Lung (tissue), 12 donors: ENCODE results near the gene COL18A1. TPM values are rescaled to one million over a fixed set of nuclear protein-coding genes. Genes with fewer than 3 reads are reported as not detected.

Experiments
- ATAC-seq: fragments of 200-7000 bp; cut with Tn5 transposase; one replicate; pipeline ENCODE4 v1.9.1; 2020; ENCODE audit warnings: moderate number of reproducible peaks; ENCODE audit not compliant: insufficient read depth, low FRiP score
- DNase-seq, 3 donors: peaks; one replicate each; pipeline ENCODE4 v3.0.0-alpha.2; 2013 to 2017
- H3K27ac ChIP-seq, 2 donors: one replicate each; pipeline ENCODE4 v1.5.1; 2013; ENCODE audit warnings: mild to moderate bottlenecking in 2 of 2, moderate library complexity in 2 of 2, control low read depth in 1 of 2, inconsistent platforms in 1 of 2, low read depth in 1 of 2, low read length in 1 of 2
- H3K27me3 ChIP-seq, 3 donors: one replicate each; pipeline ENCODE4 v1.5.1; 2013; ENCODE audit warnings: low read length in 2 of 3; ENCODE audit not compliant: control insufficient read depth in 3 of 3, insufficient read depth in 3 of 3
- H3K36me3 ChIP-seq, 4 donors: one replicate each; pipeline ENCODE4 v1.5.1; 2013; ENCODE audit warnings: low read length in 4 of 4, mild to moderate bottlenecking in 1 of 4, moderate library complexity in 1 of 4; ENCODE audit not compliant: control insufficient read depth in 4 of 4, insufficient read depth in 4 of 4
- H3K4me1 ChIP-seq, 5 donors: one replicate each; pipeline ENCODE4 v1.5.1; 2013; ENCODE audit warnings: low read length in 5 of 5, mild to moderate bottlenecking in 2 of 5, moderate library complexity in 1 of 5; ENCODE audit not compliant: control insufficient read depth in 5 of 5, insufficient read depth in 5 of 5
- H3K4me3 ChIP-seq: one replicate; pipeline ENCODE4 v1.5.1; 2013; ENCODE audit warnings: mild to moderate bottlenecking, control low read depth, moderate library complexity
- H3K9ac ChIP-seq, 2 donors: one replicate each; pipeline ENCODE4 v1.5.1; 2013; ENCODE audit warnings: low read length in 2 of 2, control low read depth in 1 of 2; ENCODE audit not compliant: insufficient read depth in 1 of 2
- H3K9me3 ChIP-seq, 4 donors: one replicate each; pipeline ENCODE4 v1.5.1; 2013; ENCODE audit warnings: low read length in 3 of 4, mild to moderate bottlenecking in 1 of 4, moderate library complexity in 1 of 4; ENCODE audit not compliant: control insufficient read depth in 4 of 4, insufficient read depth in 3 of 4
- CTCF ChIP-seq: IDR thresholded peaks from 2 replicates; pipeline ENCODE4 v1.5.1; 2012; ENCODE audit warnings: mild to moderate bottlenecking; ENCODE audit errors: control extremely low read depth, extremely low read depth
- WGBS, 2 donors: extraction: QIAGEN DNeasy Blood & Tissue Kit; methylation state at CpG; one replicate each; pipeline ENCODE4 v1.1.7; 2013; 5-methylcytosine and 5-hydroxymethylcytosine counted together
- polyA plus RNA-seq, 2 donors: library from polyadenylated mRNA; stranded (reverse); fragments of 200-250 nt; gene quantifications; one replicate each; pipeline ENCODE4 v1.2.1, GENCODE V29; 2013
- total RNA-seq, 2 donors: library from RNA; depleted of rRNA in 1 of 2; stranded (reverse); fragments of >200 nt in 1 of 2; gene quantifications; one replicate each; pipeline ENCODE4 v1.2.1, GENCODE V29; 2014 to 2021
- donor health status: control.
- donor health status: control.
- donor health status: Bipolar disorder and iron deficiency.
- donor health status: healthy.
- donor health status: DM: yes; HTN: yes; CAD: no.

The COL18A1 gene
- total and polyA plus RNA-seq, 4 donors, result 42.7 to 102 (median 45.8) TPM

GRCh38 chr21:45392573-45392971, 12.4 kb upstream of the COL18A1 start:
- Histone ChIP-seq H3K9me3 (peaks cover 0 to 2% (median 0%) of the 10 kb centered on the region in 4 donors), H3K36me3 (no peaks in the 10 kb centered on the region), H3K27me3 (peaks cover 0 to under 1% (median 0%) of the 10 kb centered on the region in 3 donors), H3K4me1 (peaks cover 0 to 3% (median 0%) of the 10 kb centered on the region in 5 donors), H3K4me3 (no peak overlapping the region), H3K27ac (no peak overlapping the region), H3K9ac (no peak overlapping the region)
- WGBS, 2 donors, result 85 to 90% methylated on average over 14 of the region's 14 CpGs
- TF ChIP-seq CTCF, result no peak
- DNase-seq, result peak in 1 of 3 donors; percentile 10
- no peak for ATAC-seq

DNA sequence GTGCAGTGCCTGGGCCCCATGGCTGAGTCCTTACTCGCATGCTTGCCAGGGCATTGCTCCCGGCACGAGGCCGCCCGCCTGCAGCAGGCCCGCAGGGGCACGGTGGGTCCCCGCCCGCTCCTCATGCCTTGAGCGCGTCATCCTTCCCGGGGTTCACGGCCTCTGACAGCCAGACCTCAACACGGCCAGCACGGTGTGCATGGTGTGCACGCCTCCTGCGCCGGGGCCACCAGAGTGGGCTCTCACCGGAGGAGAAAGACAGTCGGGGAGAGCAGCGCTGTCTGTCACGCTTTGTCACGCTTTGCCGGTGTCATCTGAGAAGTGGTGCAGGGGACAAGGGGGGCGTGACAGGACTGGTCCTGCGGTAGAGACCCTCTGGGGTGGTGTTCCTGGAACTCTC, 11.9 kb upstream of the COL18A1 start:
- WGBS, 2 donors, result 92 to 93% methylated on average over 26 of the region's 26 CpGs
- DNase-seq (no peak), ATAC-seq (no peak)

GRCh38 chr21:45393833-45394638, 10.9 kb upstream of the COL18A1 start:
- Histone ChIP-seq H3K4me3 (no peak overlapping the region), H3K9me3 (peaks cover 0 to 2% (median 0%) of the 10 kb centered on the region in 4 donors), H3K27ac (no peak overlapping the region), H3K9ac (no peak overlapping the region), H3K36me3 (no peaks in the 10 kb centered on the region), H3K4me1 (no peaks in the 10 kb centered on the region), H3K27me3 (peaks cover 0 to 3% (median 0%) of the 10 kb centered on the region in 3 donors)
- DNase-seq, result peak in 1 of 3 donors; percentile 10
- no peak for ATAC-seq
- no peak for TF ChIP-seq CTCF
- 85 to 86% methylated on average over 22 to 30 of the region's 30 CpGs for WGBS, 2 donors

More for the DNA sequence above, 11.9 kb upstream of the COL18A1 start:
- Histone ChIP-seq H3K4me1 (peaks cover 0 to 3% (median 0%) of the 10 kb centered on the region in 5 donors), H3K9ac (no peak overlapping the region), H3K4me3 (no peak overlapping the region), H3K27ac (no peak overlapping the region), H3K27me3 (peaks cover 0 to 3% (median 0%) of the 10 kb centered on the region in 3 donors), H3K36me3 (no peaks in the 10 kb centered on the region), H3K9me3 (peaks cover 0 to 2% (median 0%) of the 10 kb centered on the region in 4 donors)
- no peak for TF ChIP-seq CTCF
